SK-N-SH treated with all-trans-retinoic acid at 6 μM for 48 hours (cell line): Measurements from ENCODE around the gene CRYL1.

Experiments
- ATAC-seq: fragments of 200-7000 bp; cut with Tn5 transposase; 3 replicates; pipeline ENCODE4 v1.9.1; 2020; ENCODE audit warnings: mild to moderate bottlenecking, moderate library complexity
- ARNTL ChIP-seq: fragments of 450-650 bp; formaldehyde crosslinking; IDR thresholded peaks from 2 replicates; pipeline ENCODE4 v1.5.0; 2020; ENCODE audit warnings: low read depth, mild to moderate bottlenecking, moderate library complexity, borderline replicate concordance
- BACH2 ChIP-seq: fragments of 250-450 bp; sonication (Bioruptor Pico); IDR thresholded peaks from 2 replicates; pipeline ENCODE4 v1.9.0; 2021; ENCODE audit warnings: mild to moderate bottlenecking, borderline replicate concordance
- ISL1 ChIP-seq: fragments of 250-450 bp; sonication (Bioruptor Pico); IDR thresholded peaks from 2 replicates; pipeline ENCODE4 v2.1.2; 2022; ENCODE audit warnings: mild to moderate bottlenecking, moderate library complexity
- OSR1 ChIP-seq: fragments of 250-450 bp; sonication (Bioruptor Pico); IDR thresholded peaks from 2 replicates; pipeline ENCODE4 v1.8.0; 2022; ENCODE audit warnings: moderate library complexity, mild to moderate bottlenecking, inconsistent platforms
- PPARA ChIP-seq: fragments of 250-450 bp; sonication (Bioruptor Pico); IDR thresholded peaks from 2 replicates; pipeline ENCODE4 v1.5.0; 2020; ENCODE audit warnings: mild to moderate bottlenecking, borderline replicate concordance
- SNAI2 ChIP-seq: fragments of 250-450 bp; sonication (Bioruptor Pico); IDR thresholded peaks from 2 replicates; pipeline ENCODE4 v1.5.0; 2020; ENCODE audit warnings: mild to moderate bottlenecking, moderate library complexity
- TCF4 ChIP-seq: fragments of 250-450 bp; sonication (Bioruptor Pico); IDR thresholded peaks from 2 replicates; pipeline ENCODE4 v1.8.0; 2021; ENCODE audit warnings: mild to moderate bottlenecking, moderate library complexity, borderline replicate concordance
- TOX ChIP-seq: fragments of 250-450 bp; sonication (Bioruptor Pico); IDR thresholded peaks from 2 replicates; pipeline ENCODE4 v1.8.0; 2021; ENCODE audit warnings: mild to moderate bottlenecking, moderate library complexity, borderline replicate concordance
- ZC3H10 ChIP-seq: fragments of 250-450 bp; sonication (Bioruptor Pico); IDR thresholded peaks from 2 replicates; pipeline ENCODE4 v1.5.1; 2021; ENCODE audit warnings: mild to moderate bottlenecking, moderate library complexity
- ZFP3 ChIP-seq: fragments of 250-450 bp; sonication (Bioruptor Pico); IDR thresholded peaks from 2 replicates; pipeline ENCODE4 v1.5.0; 2020; ENCODE audit warnings: mild to moderate bottlenecking, moderate library complexity
- ZFP30 ChIP-seq: fragments of 450-650 bp; formaldehyde crosslinking; IDR thresholded peaks from 2 replicates; pipeline ENCODE4 v1.5.0; 2022; ENCODE audit warnings: mild to moderate bottlenecking, moderate library complexity
- ZNF565 ChIP-seq: fragments of 450-650 bp; formaldehyde crosslinking; conservative IDR thresholded peaks from 2 replicates; pipeline ENCODE4 v1.5.0; 2020; ENCODE audit warnings: low read depth, mild to moderate bottlenecking, moderate library complexity
- ZNF8 ChIP-seq: fragments of 450-650 bp; formaldehyde crosslinking; IDR thresholded peaks from 2 replicates; pipeline ENCODE4 v1.5.0; 2020; ENCODE audit warnings: mild to moderate bottlenecking, moderate library complexity
- TF ChIP-seq, protein P1 (sequence below): fragments of 250-450 bp; sonication (Bioruptor Pico); IDR thresholded peaks from 2 replicates; pipeline ENCODE4 v1.5.1; 2021; ENCODE audit warnings: mild to moderate bottlenecking, moderate library complexity
- TF ChIP-seq, protein P2 (sequence below): fragments of 250-450 bp; sonication (Bioruptor Pico); IDR thresholded peaks from 2 replicates; pipeline ENCODE4 v1.8.0; 2021; ENCODE audit warnings: low read depth, mild to moderate bottlenecking, moderate library complexity, borderline replicate concordance
- TF ChIP-seq, protein P3 (sequence below): fragments of 250-450 bp; sonication (Bioruptor Pico); IDR thresholded peaks from 2 replicates; pipeline ENCODE4 v1.5.0; 2020; ENCODE audit warnings: mild to moderate bottlenecking, moderate library complexity
- TF ChIP-seq, protein P4 (sequence below): fragments of 250-450 bp; sonication (Bioruptor Pico); IDR thresholded peaks from 2 replicates; pipeline ENCODE4 v1.5.1; 2020; ENCODE audit warnings: low read depth, mild to moderate bottlenecking, moderate library complexity
- TF ChIP-seq, protein P5 (sequence below): fragments of 250-450 bp; sonication (Bioruptor Pico); IDR thresholded peaks from 2 replicates; pipeline ENCODE4 v1.8.0; 2020; ENCODE audit warnings: mild to moderate bottlenecking, moderate library complexity, borderline replicate concordance

Gene CRYL1

DNA sequence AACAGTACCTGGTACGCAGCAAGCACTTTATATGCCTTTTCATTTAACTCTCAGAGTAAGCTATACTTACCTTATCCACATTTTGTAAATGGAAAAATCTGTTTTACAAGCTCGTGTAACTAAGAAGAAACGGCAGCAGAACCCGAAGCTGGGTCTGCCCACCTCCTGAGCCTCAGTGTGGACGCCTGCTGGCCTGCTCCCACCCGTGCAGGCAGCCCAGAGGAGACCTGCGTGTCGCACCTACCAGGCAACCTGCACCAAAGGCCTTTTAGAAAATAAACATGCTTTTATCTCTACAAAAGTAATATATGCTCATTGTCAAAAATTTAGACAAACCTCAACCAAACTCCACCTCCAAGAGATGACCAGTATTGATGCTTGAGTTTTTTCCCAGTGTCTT, 62.7 kb downstream of the CRYL1 start:
- no peak for ATAC-seq
- TF ChIP-seq ZFP3 (no peak), ZFP30 (no peak), ZNF565 (CRISPR knock-in tag) (no peak), SNAI2 (CRISPR knock-in tag) (no peak), ZNF8 (CRISPR knock-in tag) (no peak), BACH2 (CRISPR knock-in tag) (no peak), PPARA (no peak), ZC3H10 (CRISPR knock-in tag) (no peak), ISL1 (no peak), OSR1 (CRISPR knock-in tag) (no peak), TOX (CRISPR knock-in tag) (no peak)
- TF ChIP-seq, protein P1, sequence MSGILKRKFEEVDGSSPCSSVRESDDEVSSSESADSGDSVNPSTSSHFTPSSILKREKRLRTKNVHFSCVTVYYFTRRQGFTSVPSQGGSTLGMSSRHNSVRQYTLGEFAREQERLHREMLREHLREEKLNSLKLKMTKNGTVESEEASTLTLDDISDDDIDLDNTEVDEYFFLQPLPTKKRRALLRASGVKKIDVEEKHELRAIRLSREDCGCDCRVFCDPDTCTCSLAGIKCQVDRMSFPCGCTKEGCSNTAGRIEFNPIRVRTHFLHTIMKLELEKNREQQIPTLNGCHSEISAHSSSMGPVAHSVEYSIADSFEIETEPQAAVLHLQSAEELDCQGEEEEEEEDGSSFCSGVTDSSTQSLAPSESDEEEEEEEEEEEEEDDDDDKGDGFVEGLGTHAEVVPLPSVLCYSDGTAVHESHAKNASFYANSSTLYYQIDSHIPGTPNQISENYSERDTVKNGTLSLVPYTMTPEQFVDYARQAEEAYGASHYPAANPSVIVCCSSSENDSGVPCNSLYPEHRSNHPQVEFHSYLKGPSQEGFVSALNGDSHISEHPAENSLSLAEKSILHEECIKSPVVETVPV (CRISPR knock-in tag) = no peak
- TF ChIP-seq, protein P2, sequence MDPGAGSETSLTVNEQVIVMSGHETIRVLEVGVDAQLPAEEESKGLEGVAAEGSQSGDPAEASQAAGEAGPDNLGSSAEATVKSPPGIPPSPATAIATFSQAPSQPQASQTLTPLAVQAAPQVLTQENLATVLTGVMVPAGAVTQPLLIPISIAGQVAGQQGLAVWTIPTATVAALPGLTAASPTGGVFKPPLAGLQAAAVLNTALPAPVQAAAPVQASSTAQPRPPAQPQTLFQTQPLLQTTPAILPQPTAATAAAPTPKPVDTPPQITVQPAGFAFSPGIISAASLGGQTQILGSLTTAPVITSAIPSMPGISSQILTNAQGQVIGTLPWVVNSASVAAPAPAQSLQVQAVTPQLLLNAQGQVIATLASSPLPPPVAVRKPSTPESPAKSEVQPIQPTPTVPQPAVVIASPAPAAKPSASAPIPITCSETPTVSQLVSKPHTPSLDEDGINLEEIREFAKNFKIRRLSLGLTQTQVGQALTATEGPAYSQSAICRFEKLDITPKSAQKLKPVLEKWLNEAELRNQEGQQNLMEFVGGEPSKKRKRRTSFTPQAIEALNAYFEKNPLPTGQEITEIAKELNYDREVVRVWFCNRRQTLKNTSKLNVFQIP (CRISPR knock-in tag) = no peak
- TF ChIP-seq, protein P3, sequence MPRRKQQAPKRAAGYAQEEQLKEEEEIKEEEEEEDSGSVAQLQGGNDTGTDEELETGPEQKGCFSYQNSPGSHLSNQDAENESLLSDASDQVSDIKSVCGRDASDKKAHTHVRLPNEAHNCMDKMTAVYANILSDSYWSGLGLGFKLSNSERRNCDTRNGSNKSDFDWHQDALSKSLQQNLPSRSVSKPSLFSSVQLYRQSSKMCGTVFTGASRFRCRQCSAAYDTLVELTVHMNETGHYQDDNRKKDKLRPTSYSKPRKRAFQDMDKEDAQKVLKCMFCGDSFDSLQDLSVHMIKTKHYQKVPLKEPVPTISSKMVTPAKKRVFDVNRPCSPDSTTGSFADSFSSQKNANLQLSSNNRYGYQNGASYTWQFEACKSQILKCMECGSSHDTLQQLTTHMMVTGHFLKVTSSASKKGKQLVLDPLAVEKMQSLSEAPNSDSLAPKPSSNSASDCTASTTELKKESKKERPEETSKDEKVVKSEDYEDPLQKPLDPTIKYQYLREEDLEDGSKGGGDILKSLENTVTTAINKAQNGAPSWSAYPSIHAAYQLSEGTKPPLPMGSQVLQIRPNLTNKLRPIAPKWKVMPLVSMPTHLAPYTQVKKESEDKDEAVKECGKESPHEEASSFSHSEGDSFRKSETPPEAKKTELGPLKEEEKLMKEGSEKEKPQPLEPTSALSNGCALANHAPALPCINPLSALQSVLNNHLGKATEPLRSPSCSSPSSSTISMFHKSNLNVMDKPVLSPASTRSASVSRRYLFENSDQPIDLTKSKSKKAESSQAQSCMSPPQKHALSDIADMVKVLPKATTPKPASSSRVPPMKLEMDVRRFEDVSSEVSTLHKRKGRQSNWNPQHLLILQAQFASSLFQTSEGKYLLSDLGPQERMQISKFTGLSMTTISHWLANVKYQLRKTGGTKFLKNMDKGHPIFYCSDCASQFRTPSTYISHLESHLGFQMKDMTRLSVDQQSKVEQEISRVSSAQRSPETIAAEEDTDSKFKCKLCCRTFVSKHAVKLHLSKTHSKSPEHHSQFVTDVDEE (CRISPR knock-in tag) = no peak
- TF ChIP-seq, protein P4, sequence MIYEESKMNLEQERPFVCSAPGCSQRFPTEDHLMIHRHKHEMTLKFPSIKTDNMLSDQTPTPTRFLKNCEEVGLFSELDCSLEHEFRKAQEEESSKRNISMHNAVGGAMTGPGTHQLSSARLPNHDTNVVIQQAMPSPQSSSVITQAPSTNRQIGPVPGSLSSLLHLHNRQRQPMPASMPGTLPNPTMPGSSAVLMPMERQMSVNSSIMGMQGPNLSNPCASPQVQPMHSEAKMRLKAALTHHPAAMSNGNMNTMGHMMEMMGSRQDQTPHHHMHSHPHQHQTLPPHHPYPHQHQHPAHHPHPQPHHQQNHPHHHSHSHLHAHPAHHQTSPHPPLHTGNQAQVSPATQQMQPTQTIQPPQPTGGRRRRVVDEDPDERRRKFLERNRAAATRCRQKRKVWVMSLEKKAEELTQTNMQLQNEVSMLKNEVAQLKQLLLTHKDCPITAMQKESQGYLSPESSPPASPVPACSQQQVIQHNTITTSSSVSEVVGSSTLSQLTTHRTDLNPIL (CRISPR knock-in tag) = no peak
- TF ChIP-seq, all 23 proteins: peak for 0

DNA sequence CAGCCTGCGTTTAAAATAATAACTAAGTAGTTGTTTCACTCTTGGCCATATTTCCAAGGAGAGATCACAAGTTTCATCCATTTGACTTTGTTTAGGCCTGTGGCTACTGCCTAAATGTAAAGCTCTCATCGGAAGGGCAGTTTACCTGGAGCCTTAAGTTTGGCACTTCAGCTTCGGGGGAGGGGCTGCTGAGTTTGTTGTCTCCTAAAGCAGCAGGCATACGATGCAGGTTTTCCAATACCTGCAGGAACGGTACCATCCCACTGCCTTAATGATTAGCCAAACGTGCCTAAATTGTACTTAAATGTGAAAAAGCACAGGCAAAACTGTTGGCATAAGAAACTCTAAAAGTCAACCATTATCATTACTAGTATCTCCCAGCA, 63.1 kb downstream of the CRYL1 start:
- TF ChIP-seq ZFP3 = no peak
- no peak for TF ChIP-seq ZC3H10 (CRISPR knock-in tag)
- TF ChIP-seq, all 23 proteins: peak for 0

DNA sequence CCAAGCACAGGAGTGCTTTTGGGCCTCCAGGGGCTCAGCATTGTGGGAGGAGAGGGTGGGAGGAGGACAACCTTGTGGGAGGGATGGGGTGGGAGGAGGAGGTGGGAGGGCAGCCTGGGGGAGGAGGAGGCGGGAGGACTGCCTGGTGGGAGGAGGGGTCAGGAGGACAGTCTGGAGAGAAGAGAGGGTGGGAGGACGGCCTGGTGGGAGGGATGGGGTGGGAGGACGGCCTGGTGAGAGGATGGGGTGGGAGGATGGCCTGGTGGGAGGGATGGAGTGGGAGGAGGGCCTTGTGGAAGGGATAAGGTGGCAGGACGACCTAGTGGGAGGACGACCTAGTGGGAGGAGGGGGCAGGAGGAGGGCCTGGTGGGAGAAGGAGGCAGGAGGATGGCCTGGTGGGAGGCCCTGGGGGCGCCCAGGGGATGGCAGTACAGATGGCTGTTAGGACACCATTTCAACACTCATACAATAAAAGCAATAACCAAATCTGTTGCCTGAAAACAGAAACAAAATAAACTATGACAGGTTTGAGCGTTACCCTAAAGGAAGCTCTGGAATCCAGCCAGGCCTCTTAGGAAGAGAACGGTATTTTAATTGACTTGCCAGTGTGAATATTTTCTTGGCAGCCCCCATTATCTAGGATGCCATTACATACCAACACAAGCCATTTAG, 63.7 kb downstream of the CRYL1 start:
- TF ChIP-seq ZFP3 = no peak
- no peak for TF ChIP-seq TCF4 (CRISPR knock-in tag)
- TF ChIP-seq ZC3H10 (CRISPR knock-in tag) = no peak
- no peak for TF ChIP-seq BACH2 (CRISPR knock-in tag)
- TF ChIP-seq ISL1 = peak; percentile 57
- TF ChIP-seq, protein P4 (CRISPR knock-in tag) = no peak
- no peak for TF ChIP-seq TOX (CRISPR knock-in tag)
- TF ChIP-seq ARNTL (CRISPR knock-in tag) = no peak
- no peak for TF ChIP-seq ZNF8 (CRISPR knock-in tag)
- peak; percentile 23; the same call in 2 of the 3 replicates for ATAC-seq

More for the DNA sequence above, 63.1 kb downstream of the CRYL1 start:
- ATAC-seq = no peak

DNA sequence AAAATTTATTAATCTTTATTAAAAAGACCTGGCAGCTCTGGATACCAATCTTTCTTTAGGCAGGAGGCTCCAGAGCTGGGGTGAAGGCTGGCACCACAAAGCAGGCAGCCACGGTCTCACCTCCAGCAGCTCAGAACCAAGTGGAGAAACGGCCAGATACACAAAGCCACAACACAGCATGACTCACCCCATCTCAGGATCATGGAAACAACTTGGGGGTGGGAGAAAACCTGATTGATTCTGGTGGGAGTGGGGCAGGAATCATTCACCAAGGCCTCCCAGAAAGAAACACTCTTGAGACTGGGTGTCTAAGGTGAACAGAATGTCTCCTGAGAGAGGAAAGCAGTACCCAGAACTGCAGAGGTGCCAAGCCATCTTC, 64.2 kb downstream of the CRYL1 start:
- no peak for TF ChIP-seq ARNTL (CRISPR knock-in tag)
- TF ChIP-seq, protein P3 (CRISPR knock-in tag) = no peak
- TF ChIP-seq, protein P5, sequence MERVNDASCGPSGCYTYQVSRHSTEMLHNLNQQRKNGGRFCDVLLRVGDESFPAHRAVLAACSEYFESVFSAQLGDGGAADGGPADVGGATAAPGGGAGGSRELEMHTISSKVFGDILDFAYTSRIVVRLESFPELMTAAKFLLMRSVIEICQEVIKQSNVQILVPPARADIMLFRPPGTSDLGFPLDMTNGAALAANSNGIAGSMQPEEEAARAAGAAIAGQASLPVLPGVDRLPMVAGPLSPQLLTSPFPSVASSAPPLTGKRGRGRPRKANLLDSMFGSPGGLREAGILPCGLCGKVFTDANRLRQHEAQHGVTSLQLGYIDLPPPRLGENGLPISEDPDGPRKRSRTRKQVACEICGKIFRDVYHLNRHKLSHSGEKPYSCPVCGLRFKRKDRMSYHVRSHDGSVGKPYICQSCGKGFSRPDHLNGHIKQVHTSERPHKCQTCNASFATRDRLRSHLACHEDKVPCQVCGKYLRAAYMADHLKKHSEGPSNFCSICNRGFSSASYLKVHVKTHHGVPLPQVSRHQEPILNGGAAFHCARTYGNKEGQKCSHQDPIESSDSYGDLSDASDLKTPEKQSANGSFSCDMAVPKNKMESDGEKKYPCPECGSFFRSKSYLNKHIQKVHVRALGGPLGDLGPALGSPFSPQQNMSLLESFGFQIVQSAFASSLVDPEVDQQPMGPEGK (CRISPR knock-in tag) = no peak
- no peak for TF ChIP-seq PPARA
- TF ChIP-seq, protein P1 (CRISPR knock-in tag) = no peak
- peak; percentile 58 for ATAC-seq
